MV-4-11 (cell line): ENCODE results near the gene SPATS2L.
"Not testable (repeated sequence)": the region's sequence is repeated elsewhere in the genome, so short reads cannot be mapped to it uniquely, and the experiment has no call there.

Experiments
- DNase-seq: peaks from one replicate; lab custom pipeline; 2025; lab: John Stamatoyannopoulos, UW

Gene SPATS2L

DNA sequence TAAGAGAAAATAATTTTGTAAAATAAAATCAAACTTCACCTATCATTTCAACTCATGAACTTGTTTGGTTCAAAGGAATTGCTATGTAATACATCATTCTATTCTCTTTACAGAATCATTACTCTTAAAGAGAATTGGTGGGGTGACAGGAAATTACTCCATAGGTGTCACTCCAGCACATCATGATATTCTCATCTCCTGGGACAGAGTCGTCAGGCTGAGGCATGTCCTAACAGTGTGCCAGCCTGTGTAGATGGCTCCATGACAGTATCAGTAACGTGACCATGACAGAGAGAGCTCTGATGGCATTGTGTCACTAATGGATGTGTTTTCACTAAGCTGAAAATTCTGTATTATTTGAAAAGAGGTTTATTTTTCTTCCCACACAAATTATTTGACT, 13.9 kb downstream of the SPATS2L start:
- no peak for DNase-seq

- no peak for DNase-seq
Measured at GRCh38 chr2:200320991-200321390, 14.5 kb downstream of the SPATS2L start.

- no peak for DNase-seq
Measured at GRCh38 chr2:200321780-200322534, 15.5 kb downstream of the SPATS2L start.

GRCh38 chr2:200322607-200323006, 16.1 kb downstream of the SPATS2L start:
- DNase-seq = no peak

GRCh38 chr2:200324362-200324761, 17.9 kb downstream of the SPATS2L start:
- no peak for DNase-seq

DNA sequence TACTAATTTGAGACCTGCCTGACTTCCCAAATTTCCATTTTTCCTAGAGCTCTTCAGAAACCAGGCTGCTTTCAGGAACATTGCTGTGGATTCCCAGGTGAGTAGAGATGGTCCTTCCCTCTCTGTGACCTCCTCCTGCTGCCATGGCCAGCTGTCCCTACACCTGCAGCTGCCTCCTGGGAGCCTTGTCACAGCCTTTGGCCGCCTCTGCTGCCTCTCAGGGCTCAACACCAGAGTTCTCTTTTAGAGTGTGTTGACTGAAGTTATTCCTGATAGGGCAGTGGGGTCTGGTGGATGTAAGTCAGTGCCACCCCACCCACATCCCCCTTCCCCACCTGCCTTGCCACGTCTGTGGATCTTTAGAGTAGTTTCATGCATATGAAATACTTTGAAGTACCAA, 22.9 kb downstream of the SPATS2L start:
- no peak for DNase-seq

DNA sequence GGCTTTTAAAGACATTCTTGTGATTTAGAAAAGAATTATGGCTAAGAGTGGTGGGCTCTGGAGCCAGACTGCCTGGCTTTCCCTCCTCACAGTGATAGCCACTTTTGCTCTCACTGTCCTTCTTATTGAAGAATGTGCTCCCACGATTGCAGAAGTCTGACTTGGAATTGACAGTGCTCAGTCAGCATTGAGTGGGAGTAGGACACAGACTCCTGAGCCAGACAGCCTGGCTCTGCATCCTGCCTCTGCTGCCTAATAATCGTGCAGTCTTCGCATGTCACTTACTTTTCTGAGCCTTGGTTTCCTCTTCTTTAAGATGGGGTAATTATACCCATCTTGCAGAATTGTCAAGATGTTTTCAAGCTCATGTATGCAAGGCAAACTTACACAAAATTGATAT, 23.3 kb downstream of the SPATS2L start:
- no peak for DNase-seq

- DNase-seq = no peak
Measured at GRCh38 chr2:200330351-200331060, 24.0 kb downstream of the SPATS2L start.

GRCh38 chr2:200331061-200331400, 24.5 kb downstream of the SPATS2L start:
- no peak for DNase-seq

GRCh38 chr2:200335657-200336056, 29.2 kb downstream of the SPATS2L start:
- no peak for DNase-seq

GRCh38 chr2:200336980-200337615, 30.6 kb downstream of the SPATS2L start:
- DNase-seq = no peak

DNA sequence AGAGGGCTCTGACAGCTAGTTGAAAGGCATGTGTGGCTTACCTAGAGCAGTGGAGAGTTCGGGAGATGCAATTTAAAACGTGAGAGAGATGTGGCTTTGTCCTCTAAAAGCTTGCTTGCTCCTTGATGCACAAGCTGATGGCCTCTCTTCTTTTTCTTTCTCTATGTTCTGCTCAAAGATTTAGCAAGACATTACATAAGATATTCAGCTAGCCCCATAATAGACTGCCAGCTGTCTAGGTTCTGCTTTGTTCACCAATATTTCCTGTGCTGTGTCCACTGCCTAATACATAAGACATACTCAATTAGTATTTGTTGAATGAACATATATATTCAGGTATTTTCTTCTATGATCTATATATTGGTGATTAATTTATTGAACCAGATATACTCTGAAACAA, 31.1 kb downstream of the SPATS2L start:
- no peak for DNase-seq

DNA sequence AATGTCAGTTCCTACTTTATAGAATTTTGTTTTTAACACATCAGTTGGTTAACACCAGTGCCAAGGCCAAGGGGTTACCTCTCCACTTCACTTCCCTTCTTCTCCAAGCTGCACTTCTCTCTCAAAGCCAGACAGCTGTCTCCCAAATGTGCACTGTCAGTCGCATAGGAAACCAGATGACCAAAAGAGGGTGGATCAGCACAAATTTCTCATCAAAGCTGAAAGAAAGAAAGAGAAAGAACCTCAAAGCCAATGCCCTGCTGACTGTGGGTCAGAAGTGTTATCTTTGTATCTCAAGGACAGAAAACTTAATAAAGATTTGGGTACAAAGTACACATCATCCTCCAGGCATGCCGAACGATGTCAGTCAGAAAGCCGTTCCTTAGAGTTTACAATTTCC, 32.2 kb downstream of the SPATS2L start:
- DNase-seq = peak; percentile 31

- DNase-seq = no peak
Measured at GRCh38 chr2:200340508-200341224, 34.2 kb downstream of the SPATS2L start.

DNA sequence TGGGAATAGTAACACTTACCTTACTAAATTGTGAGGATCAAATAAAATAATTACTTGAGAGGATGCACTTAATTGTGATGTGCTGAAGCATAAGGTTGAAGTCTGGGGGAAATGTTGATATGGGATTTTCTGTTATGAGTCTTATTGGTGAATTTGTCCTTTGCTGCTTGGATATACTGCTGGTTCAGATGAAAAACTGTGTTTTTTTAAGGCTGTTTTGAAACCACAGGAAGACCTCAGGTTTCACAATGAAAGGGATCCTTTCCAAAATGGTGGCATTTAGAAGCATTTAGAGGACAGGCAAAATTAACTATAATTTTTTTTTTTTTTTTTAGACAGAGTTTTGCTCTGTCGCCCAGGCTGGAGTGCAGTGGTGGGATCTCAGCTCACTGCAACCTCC, 34.9 kb downstream of the SPATS2L start:
- no peak for DNase-seq

- no peak for DNase-seq
Measured at GRCh38 chr2:200342235-200342634, 35.7 kb downstream of the SPATS2L start.

GRCh38 chr2:200342654-200343053, 36.2 kb downstream of the SPATS2L start:
- no peak for DNase-seq

GRCh38 chr2:200344202-200344601, 37.7 kb downstream of the SPATS2L start:
- not testable (repeated sequence) for DNase-seq

GRCh38 chr2:200345975-200346374, 39.5 kb downstream of the SPATS2L start:
- no peak for DNase-seq

GRCh38 chr2:200347301-200347700, 40.8 kb downstream of the SPATS2L start:
- no peak for DNase-seq

GRCh38 chr2:200348897-200349563, 42.5 kb downstream of the SPATS2L start:
- no peak for DNase-seq

- no peak for DNase-seq
Measured at GRCh38 chr2:200349868-200350267, 43.4 kb downstream of the SPATS2L start.
